Measurements from ENCODE around the gene FHOD3. TPM values are rescaled to one million over a fixed set of nuclear protein-coding genes. Genes with fewer than 3 reads are reported as not detected.
"Not testable (repeated sequence)": the region's sequence is repeated elsewhere in the genome, so short reads cannot be mapped to it uniquely, and the experiment has no call there.

Gene FHOD3
- total RNA-seq, 1 donor from 2014 or later = not detected

DNA sequence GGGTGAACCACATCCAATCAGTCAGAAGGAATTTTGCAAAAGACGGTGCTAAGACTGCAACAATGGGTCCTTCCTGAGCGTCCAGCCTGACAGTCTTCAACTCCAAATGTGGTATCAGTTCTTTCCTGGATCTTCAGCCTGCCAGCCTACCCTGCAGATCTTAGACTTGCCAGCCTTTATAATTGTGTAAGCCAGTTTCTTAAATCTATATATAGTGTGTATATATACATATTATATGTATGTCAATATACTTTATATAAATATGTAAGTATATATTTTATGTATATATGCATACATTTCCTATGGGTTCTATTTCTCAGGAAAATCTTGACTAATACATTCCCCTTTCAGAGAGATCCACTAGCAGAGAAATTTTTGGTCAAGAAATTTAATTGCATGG, 245.5 kb downstream of the FHOD3 start:
- no peak for DNase-seq (ENCODE audit: low spot score)
- Mint-ChIP-seq H3K4me3 (ENCODE audit: low read depth) (no peak overlapping the region), H3K27me3 (ENCODE audit: low read depth) (no peaks in the 10 kb centered on the region), H3K9me3 (no peaks in the 10 kb centered on the region), H3K36me3 (ENCODE audit: low read depth) (no peaks in the 10 kb centered on the region), H3K27ac (no peak overlapping the region), H3K4me1 (ENCODE audit: low read depth) (no peaks in the 10 kb centered on the region)
- intact Hi-C loops (cut with micrococcal nuclease) = no loop called here

DNA sequence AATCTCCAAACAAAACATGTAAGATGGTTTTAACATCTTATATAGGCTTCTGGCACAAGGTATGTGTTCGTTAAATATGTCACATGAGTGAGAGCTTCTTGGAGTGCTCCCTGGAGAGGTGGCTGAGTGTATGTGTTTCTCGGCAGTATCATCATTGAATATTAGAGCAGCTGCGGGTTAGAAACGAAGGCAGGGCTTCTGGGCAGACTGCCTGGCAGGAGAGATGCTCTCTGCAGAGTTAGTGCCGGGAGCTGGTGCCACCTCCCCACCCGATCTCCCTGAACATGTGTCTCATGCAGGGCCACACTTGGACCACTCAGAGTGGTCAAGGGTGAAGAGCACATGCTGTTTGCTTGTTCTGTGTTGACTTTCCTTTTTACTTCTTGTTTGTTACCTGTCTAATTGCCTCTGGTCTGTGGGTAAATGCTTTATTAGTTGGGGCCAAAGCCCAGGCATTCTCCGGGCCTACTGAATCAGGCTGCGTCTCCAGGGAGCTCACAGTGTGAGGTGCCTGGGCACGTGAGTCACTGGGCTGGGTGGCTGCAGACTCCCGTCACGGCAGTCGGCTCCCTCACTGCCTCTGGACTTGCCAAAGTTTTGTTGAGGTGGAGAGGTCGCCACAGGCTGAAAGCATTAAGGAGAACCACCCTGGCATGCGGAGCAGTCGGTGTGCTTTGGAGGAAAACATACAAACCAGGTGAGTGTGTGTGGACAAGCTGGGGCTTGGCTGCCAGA, 246.6 kb downstream of the FHOD3 start:
- no peak for DNase-seq (ENCODE audit: low spot score)
- Mint-ChIP-seq H3K9me3 (no peaks in the 10 kb centered on the region), H3K27me3 (ENCODE audit: low read depth) (no peaks in the 10 kb centered on the region), H3K36me3 (ENCODE audit: low read depth) (no peaks in the 10 kb centered on the region), H3K27ac (no peak overlapping the region), H3K4me3 (ENCODE audit: low read depth) (no peak overlapping the region), H3K4me1 (ENCODE audit: low read depth) (no peaks in the 10 kb centered on the region)
- intact Hi-C loops (cut with micrococcal nuclease) = no loop called here

DNA sequence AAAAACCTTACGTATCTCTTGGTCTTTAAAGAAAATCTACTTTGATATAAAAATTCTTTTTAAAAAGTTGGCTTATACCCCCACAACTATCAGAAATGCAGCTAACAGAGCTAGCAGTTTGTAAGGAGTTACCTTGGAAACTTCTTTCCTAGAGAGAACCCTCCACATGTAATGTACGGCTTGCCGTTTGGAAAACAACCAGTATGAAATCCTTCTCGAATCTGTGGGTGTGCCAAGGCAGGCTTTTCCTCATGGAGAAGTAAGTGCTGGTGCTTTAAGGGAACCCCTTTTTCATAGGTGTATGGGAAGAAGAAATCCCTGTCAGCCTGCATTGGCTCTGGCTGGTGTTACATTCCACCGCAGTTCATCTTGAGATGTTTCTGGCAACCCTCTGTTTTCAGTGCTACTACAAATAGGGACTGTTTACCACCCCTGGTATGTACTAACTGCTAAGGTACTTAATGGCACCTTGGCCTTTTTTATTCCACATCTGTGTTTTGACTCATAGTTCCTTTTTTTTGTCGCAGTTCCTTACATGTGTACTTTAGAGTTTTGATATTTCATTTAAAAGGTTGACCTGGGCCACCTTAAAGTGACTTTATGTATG, 248.4 kb downstream of the FHOD3 start:
- H3K36me3 Mint-ChIP-seq (ENCODE audit: low read depth) = no peaks in the 10 kb centered on the region
- intact Hi-C loops (cut with micrococcal nuclease) = no loop called here
- DNase-seq (ENCODE audit: low spot score) = no peak
- no peak overlapping the region for H3K27ac Mint-ChIP-seq
- H3K4me1 Mint-ChIP-seq (ENCODE audit: low read depth) = no peaks in the 10 kb centered on the region
- no peaks in the 10 kb centered on the region for H3K9me3 Mint-ChIP-seq
- no peaks in the 10 kb centered on the region for H3K27me3 Mint-ChIP-seq (ENCODE audit: low read depth)
- H3K4me3 Mint-ChIP-seq (ENCODE audit: low read depth) = no peak overlapping the region

DNA sequence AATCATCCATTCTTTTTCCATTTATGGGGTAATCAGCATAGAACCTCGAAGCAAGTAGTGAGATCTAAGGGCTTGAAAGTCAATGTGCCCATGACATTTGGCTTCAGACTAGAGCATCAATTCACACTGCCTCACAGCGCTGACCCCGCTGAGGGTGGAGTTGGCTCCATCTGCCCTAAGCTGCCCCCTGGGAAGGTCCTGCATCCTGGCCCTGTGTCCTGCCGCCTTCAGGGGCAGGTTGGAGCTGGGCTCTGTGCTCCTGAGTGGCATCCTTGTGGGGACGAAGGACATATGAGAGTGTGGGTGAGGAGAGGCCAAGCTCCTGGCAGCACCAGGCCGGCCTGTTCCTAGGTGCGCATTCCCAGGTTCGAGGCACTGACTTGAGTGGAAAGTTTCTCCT, 249.4 kb downstream of the FHOD3 start:
- DNase-seq (ENCODE audit: low spot score) = no peak
- intact Hi-C loops (cut with micrococcal nuclease) = no loop called here
- Mint-ChIP-seq H3K27ac (no peak overlapping the region), H3K27me3 (ENCODE audit: low read depth) (no peaks in the 10 kb centered on the region), H3K36me3 (ENCODE audit: low read depth) (no peaks in the 10 kb centered on the region), H3K4me1 (ENCODE audit: low read depth) (no peaks in the 10 kb centered on the region), H3K9me3 (no peaks in the 10 kb centered on the region), H3K4me3 (ENCODE audit: low read depth) (no peak overlapping the region)

DNA sequence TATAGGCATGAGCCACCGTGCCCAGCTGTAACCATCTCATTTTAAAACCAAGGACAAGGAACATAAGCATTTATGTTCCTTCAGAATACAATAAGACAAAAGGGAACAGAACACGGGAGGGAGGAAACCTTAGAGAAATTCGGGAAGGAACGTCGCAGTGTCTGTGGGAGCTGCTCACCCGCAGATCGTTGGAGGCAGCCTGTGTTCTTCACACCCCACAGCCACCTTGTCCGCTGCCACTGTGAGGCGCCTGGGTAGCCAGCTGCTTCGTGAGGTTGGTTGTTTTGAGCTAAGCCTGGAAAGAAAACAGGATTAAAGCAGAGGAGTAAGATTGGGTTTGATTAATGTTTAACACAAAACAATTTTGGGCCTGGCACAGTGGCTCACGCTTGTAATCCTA, 250.0 kb downstream of the FHOD3 start:
- H3K4me3 Mint-ChIP-seq (ENCODE audit: low read depth) = no peak overlapping the region
- H3K9me3 Mint-ChIP-seq = no peaks in the 10 kb centered on the region
- no peaks in the 10 kb centered on the region for H3K4me1 Mint-ChIP-seq (ENCODE audit: low read depth)
- no peaks in the 10 kb centered on the region for H3K36me3 Mint-ChIP-seq (ENCODE audit: low read depth)
- no peak overlapping the region for H3K27ac Mint-ChIP-seq
- no peaks in the 10 kb centered on the region for H3K27me3 Mint-ChIP-seq (ENCODE audit: low read depth)
- intact Hi-C loops (cut with micrococcal nuclease) = no loop called here
- DNase-seq (ENCODE audit: low spot score) = no peak

DNA sequence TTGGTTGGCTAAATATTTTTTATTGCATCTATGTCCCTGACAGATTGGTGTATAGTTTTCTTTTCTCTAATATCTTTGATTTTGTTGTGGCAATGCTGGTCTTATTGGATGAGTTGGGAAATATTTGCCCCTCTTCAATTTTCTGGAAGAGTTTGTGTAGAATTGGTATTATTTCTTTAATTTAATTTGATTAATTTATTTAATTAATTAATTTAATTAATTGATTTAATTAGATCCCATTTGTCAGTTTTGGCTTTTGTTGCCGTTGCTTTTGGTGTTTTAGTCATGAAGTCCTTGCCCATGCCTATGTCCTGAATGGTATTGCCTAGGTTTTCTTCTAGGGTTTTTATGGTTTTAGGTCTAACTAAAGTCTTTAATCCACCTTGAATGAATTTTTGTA, 253.8 kb downstream of the FHOD3 start:
- H3K4me1 Mint-ChIP-seq (ENCODE audit: low read depth); H3K9me3 Mint-ChIP-seq; intact Hi-C loops (cut with micrococcal nuclease); H3K27ac Mint-ChIP-seq; H3K4me3 Mint-ChIP-seq (ENCODE audit: low read depth); H3K36me3 Mint-ChIP-seq (ENCODE audit: low read depth); H3K27me3 Mint-ChIP-seq (ENCODE audit: low read depth); DNase-seq (ENCODE audit: low spot score): not testable (repeated sequence)

DNA sequence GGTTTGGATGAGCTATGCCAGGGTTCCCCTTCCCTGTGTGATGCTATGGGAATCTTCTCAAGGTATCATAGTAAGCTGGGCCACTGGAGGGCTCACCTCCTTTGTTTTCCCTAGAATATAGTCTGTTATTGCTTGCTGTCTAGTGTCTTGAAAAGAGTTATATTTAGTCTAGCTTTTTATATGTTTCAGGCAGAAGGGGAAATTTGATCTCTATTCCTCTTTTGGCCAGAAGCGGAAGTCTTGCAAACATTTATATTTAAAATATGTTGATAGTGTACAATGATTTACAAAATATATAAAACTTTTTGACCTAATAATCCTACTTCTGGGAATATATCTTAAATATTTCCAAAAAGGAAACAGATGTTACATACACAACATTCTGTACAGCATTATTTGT, 260.7 kb downstream of the FHOD3 start:
- DNase-seq (ENCODE audit: low spot score) = no peak
- H3K27me3 Mint-ChIP-seq (ENCODE audit: low read depth) = no peaks in the 10 kb centered on the region
- no peak overlapping the region for H3K4me3 Mint-ChIP-seq (ENCODE audit: low read depth)
- no peaks in the 10 kb centered on the region for H3K36me3 Mint-ChIP-seq (ENCODE audit: low read depth)
- no peaks in the 10 kb centered on the region for H3K9me3 Mint-ChIP-seq
- intact Hi-C loops (cut with micrococcal nuclease) = no loop called here
- H3K27ac Mint-ChIP-seq = no peak overlapping the region
- H3K4me1 Mint-ChIP-seq (ENCODE audit: low read depth) = no peaks in the 10 kb centered on the region

DNA sequence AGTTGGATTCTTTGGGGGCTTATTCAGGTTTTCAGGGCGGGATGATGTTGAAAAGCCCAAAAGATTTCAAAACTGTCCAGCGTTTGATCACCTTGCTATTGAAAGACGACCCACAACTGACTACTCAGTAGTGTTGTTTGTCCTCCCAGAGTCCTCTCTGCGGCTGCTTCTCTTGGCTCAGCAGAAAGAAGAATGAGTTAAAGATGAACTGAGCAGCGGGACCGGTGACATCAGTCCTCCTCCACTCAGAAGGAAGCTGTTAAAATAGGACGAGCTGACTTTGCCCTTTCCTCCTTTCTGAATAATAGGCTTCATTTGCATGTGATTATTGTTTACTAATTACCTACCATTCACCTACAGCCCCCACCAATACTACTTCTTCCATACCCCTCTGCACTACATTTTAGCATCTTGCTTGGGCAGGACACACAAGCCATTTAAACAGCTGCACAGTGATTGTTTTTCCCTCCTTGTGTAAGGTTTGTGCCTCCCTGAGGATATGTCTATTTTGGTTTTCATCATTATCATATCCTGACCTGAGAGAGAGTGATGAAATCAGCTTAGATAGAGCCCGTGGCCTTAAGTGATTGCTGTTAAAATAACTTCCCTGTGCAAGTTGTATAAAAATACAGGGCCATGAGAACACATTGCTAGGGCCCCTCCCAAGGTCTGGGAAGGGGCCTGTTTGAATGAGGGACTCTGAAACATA, 261.8 kb downstream of the FHOD3 start:
- peaks cover 2% of the 10 kb centered on the region for H3K27me3 Mint-ChIP-seq (ENCODE audit: low read depth)
- no peaks in the 10 kb centered on the region for H3K36me3 Mint-ChIP-seq (ENCODE audit: low read depth)
- intact Hi-C loops (cut with micrococcal nuclease) = no loop called here
- H3K4me3 Mint-ChIP-seq (ENCODE audit: low read depth) = no peak overlapping the region
- H3K4me1 Mint-ChIP-seq (ENCODE audit: low read depth) = no peaks in the 10 kb centered on the region
- no peak for DNase-seq (ENCODE audit: low spot score)
- no peak overlapping the region for H3K27ac Mint-ChIP-seq
- H3K9me3 Mint-ChIP-seq = no peaks in the 10 kb centered on the region

DNA sequence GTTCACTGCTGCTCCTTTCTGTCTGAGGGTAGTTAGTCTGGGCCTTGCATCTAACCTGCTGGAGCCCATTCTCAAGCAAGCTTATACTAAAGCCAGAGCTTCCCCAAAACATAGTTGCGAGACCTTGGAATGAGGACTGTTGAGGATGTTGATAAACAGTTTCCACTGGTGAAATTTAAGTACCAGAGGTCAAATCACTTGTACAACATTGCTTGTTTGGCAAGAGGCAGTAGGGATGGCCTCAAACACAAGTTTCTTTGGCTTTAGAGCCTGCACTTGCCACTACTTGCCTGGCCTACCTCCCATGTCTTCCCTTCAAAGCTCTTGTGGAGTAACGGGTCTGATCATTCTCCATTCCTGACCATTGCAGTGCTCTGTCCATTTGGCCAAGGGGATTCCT, 262.7 kb downstream of the FHOD3 start:
- Mint-ChIP-seq H3K36me3 (ENCODE audit: low read depth) (no peaks in the 10 kb centered on the region), H3K27me3 (ENCODE audit: low read depth) (peaks cover 2% of the 10 kb centered on the region), H3K9me3 (no peaks in the 10 kb centered on the region), H3K4me3 (ENCODE audit: low read depth) (no peak overlapping the region), H3K4me1 (ENCODE audit: low read depth) (no peaks in the 10 kb centered on the region), H3K27ac (no peak overlapping the region)
- intact Hi-C loops (cut with micrococcal nuclease) = no loop called here
- no peak for DNase-seq (ENCODE audit: low spot score)

DNA sequence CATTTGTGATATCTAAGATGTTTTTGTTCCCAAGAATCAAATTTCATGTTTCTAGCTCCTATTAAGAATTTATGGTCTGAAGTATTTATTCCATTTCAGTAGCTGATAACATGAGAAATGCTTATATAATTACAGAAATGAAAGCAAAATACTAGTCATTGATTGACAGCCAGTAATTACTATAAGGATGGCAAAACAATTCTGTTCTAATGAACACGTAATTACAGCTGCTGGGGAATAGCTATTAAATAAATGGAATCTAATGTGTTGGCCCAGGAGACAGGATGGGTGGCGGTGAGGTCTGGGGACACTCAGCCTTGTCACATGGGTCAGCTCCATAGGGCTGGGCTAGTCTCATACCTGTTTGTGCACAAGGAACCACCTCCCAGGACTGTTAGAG, 263.5 kb downstream of the FHOD3 start:
- intact Hi-C loops (cut with micrococcal nuclease) = no loop called here
- no peaks in the 10 kb centered on the region for H3K36me3 Mint-ChIP-seq (ENCODE audit: low read depth)
- peaks cover 4% of the 10 kb centered on the region for H3K27me3 Mint-ChIP-seq (ENCODE audit: low read depth)
- no peak overlapping the region for H3K4me3 Mint-ChIP-seq (ENCODE audit: low read depth)
- DNase-seq (ENCODE audit: low spot score) = no peak
- no peaks in the 10 kb centered on the region for H3K9me3 Mint-ChIP-seq
- no peaks in the 10 kb centered on the region for H3K4me1 Mint-ChIP-seq (ENCODE audit: low read depth)
- H3K27ac Mint-ChIP-seq = no peak overlapping the region

DNA sequence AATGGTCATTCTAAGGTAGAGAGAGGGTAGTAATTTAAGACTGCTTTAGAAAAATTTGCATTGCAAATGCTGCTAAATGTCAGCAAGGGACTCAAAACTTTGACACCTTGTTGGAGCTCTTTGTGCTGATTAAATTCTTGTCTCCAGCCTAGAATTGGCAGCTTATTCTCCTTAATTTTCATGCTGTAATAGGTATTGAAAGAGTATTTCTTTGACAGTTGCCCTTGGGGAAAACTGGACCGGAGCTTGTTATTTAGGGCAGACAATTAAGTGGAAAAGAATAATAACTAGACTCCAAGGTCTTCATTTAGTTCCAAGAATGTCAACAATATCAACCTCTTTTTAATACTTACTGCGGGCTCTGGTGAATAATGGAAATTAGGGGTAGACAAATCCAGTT, 267.3 kb downstream of the FHOD3 start:
- Mint-ChIP-seq H3K27me3 (ENCODE audit: low read depth) (peaks cover 11% of the 10 kb centered on the region), H3K4me3 (ENCODE audit: low read depth) (no peak overlapping the region), H3K9me3 (no peaks in the 10 kb centered on the region), H3K36me3 (ENCODE audit: low read depth) (no peaks in the 10 kb centered on the region), H3K27ac (no peak overlapping the region), H3K4me1 (ENCODE audit: low read depth) (no peaks in the 10 kb centered on the region)
- intact Hi-C loops (cut with micrococcal nuclease) = no loop called here
- no peak for DNase-seq (ENCODE audit: low spot score)

DNA sequence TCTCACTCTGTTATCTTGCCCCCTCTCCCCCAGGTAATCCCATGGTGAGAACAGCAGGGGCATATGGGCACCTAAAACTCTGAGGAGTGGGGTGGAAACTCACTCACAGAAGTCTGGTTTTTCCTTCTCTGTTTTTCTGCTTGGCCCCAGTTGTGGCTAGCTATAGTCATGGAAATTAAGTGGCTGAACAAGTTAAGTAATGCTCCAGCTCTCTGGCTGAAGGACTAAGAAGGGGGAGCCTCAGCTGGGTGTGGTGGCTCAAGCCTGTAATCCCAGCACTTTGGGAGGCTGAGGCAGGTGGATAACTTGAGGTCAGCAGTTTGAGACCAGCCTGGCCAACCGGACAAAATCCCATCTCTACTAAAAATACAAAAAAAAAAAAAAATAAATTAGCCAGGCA, 270.3 kb downstream of the FHOD3 start:
- Mint-ChIP-seq H3K4me3 (ENCODE audit: low read depth) (no peak overlapping the region), H3K27me3 (ENCODE audit: low read depth) (peaks cover 20% of the 10 kb centered on the region), H3K27ac (no peak overlapping the region), H3K4me1 (ENCODE audit: low read depth) (no peaks in the 10 kb centered on the region), H3K36me3 (ENCODE audit: low read depth) (no peaks in the 10 kb centered on the region), H3K9me3 (no peaks in the 10 kb centered on the region)
- intact Hi-C loops (cut with micrococcal nuclease) = no loop called here
- DNase-seq (ENCODE audit: low spot score) = no peak

DNA sequence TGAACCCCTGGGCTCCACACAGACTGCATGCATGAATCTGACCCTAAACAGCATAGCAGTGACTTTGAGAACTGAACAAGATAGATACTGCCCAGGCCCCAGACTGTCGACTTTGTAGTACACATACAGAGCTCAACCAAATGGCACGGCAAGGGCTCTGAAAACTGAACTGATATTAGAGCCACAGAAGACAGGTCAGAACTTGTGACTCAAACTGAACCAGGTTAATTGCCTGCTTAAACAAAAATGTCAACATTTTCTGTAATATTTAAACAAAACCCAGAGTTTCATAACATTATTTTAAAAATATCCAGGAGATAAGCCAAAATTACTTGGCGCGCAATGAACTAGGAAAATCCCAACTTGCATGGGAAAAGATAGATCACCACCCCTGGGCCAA, 271.0 kb downstream of the FHOD3 start:
- intact Hi-C loops (cut with micrococcal nuclease) = no loop called here
- Mint-ChIP-seq H3K4me3 (ENCODE audit: low read depth) (no peak overlapping the region), H3K27ac (no peak overlapping the region), H3K27me3 (ENCODE audit: low read depth) (peaks cover 20% of the 10 kb centered on the region), H3K36me3 (ENCODE audit: low read depth) (no peaks in the 10 kb centered on the region), H3K4me1 (ENCODE audit: low read depth) (no peaks in the 10 kb centered on the region), H3K9me3 (no peaks in the 10 kb centered on the region)
- no peak for DNase-seq (ENCODE audit: low spot score)
